ENCODE measurements around the gene SEMA3E.

DNA sequence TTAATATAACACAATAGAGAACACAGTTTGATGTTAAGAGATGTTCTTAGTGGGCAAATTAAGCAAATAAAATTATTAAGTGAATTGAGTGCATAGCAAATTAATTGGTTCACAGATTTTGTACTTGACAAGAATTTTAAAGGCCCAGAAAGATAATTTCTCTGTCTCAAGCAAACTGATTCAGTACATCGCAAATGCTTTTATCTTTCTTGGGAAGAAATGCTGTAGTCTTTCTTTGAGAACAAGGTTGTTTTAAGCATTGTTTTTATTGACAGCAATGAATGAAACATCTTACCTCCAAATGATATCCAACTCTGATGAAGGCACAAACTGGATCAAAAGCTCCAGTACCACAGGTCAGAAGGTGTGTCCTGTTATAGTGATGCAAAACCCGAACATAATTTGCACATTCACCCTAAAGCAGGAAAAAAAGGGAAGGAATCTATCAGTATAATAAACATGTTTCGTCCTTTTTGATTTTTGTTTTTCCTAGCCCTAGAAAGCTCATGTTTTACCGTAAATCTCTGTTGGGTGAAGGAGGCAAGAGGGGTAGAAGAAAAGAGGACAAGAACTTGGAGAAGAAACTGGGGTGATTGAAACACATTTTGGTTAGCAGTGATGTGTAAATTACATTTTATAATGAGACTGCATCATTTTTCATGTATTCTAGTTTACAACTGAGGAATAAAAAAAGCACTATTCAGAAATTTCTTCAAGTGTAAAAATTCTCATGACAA, 182.6 kb downstream of the SEMA3E start:
- TF ChIP-seq, protein P1, sequence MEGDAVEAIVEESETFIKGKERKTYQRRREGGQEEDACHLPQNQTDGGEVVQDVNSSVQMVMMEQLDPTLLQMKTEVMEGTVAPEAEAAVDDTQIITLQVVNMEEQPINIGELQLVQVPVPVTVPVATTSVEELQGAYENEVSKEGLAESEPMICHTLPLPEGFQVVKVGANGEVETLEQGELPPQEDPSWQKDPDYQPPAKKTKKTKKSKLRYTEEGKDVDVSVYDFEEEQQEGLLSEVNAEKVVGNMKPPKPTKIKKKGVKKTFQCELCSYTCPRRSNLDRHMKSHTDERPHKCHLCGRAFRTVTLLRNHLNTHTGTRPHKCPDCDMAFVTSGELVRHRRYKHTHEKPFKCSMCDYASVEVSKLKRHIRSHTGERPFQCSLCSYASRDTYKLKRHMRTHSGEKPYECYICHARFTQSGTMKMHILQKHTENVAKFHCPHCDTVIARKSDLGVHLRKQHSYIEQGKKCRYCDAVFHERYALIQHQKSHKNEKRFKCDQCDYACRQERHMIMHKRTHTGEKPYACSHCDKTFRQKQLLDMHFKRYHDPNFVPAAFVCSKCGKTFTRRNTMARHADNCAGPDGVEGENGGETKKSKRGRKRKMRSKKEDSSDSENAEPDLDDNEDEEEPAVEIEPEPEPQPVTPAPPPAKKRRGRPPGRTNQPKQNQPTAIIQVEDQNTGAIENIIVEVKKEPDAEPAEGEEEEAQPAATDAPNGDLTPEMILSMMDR (conservative IDR thresholded peaks at IDR 0.05; ENCODE audit: low read length): no peak
- no peak for TF ChIP-seq EZH2phosphoT487 (IDR thresholded peaks at IDR 0.05; ENCODE audit: borderline replicate concordance)
